ENCODE results near the gene TBL3.
A peak's percentile ranks its signal among the peaks of the same experiment; 100 is the strongest.

TBL3 gene

GRCh38 chr16:2019921-2020831 is 48.3 kb downstream of the TBL3 start:
- TF ChIP-seq FOXP2 (optimal IDR thresholded peaks at IDR 0.05; ENCODE audit: borderline replicate concordance, extremely low read depth, extremely low read length, insufficient read depth) (no peak), TAF1 (IDR thresholded peaks at IDR 0.05; ENCODE audit: borderline replicate concordance, insufficient read depth, low read length) (no peak), POLR2AphosphoS5 (IDR thresholded peaks at IDR 0.05; ENCODE audit: low read depth, low read length) (no peak), SIN3A (IDR thresholded peaks at IDR 0.05; ENCODE audit: borderline replicate concordance, insufficient read depth, low read length) (no peak), REST (IDR thresholded peaks at IDR 0.05; ENCODE audit: insufficient read depth in 1 of 2, low read depth in 2 of 2, low read length in 2 of 2) (no peak)

DNA sequence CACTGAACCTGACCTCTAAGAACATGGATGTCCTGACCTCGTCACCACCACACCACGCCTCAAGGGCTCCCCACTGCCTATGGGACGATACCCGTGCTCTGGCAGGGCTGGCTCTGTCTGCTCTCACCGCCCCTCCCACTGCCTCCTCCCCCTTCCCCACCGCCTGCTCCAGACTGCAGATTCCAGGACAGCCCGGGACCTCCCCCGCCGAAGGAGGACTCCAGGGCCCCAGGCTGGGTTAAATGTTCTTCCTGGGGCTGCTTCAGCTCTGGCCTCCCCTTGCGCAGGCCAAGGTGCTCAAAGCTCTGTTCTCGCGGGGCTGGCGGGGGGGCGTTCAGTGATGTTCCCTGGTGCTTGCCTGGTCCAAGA is 50.9 kb downstream of the TBL3 start:
- TF ChIP-seq POLR2AphosphoS5 (IDR thresholded peaks at IDR 0.05; ENCODE audit: low read depth, low read length), result no peak
- no peak for TF ChIP-seq REST (IDR thresholded peaks at IDR 0.05; ENCODE audit: insufficient read depth in 1 of 2, low read depth in 2 of 2, low read length in 2 of 2)
- TF ChIP-seq FOXP2 (optimal IDR thresholded peaks at IDR 0.05; ENCODE audit: borderline replicate concordance, extremely low read depth, extremely low read length, insufficient read depth), result no peak
- TF ChIP-seq TAF1 (IDR thresholded peaks at IDR 0.05; ENCODE audit: borderline replicate concordance, insufficient read depth, low read length), result no peak
- TF ChIP-seq SIN3A (IDR thresholded peaks at IDR 0.05; ENCODE audit: borderline replicate concordance, insufficient read depth, low read length), result no peak; the same call in 1 of the 2 replicates

DNA sequence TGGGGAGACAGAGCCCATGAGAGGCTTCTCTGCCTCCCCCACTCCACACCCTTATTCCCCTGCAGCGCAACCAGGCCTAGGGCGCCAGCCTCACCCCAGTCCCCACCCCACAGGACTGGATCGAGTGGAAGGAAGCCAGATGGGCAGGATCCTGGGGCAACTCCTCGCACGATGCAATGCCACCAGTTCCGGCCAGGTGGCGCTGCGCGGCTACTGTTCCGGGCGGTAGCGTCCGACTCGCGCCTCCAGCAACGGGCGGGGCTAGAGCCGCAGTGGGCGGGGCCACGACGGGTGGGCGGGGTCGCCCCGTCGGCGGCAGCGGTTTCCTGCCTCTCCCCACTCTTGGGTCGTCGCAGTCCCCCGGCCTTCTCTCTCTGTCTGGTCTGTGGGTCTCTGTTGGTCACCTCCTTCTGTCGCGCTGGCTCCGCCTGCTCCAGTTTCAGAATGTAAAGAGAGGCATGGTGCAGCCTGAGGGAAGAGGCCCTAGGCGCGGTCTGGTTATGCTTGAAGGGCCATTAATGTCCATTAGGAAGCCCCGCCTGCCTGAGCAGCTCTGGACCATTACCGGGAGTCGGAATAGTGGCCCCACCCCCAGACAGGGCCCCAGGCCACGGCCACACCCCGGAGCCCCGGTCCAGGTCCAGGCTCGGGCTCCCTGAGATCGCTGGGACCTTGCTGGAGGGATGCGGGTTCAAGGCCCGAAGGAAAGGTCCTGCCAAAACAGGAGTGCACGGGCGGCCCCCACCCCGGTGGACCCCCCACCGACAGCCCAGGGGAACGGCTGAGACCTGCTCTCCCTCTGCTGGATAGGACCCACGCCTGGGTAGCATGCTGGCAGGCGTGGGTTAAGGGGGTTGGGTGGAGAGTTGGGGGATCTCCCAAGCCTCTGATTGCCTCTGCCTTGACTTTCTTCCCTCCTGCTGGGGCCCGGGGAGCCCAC is 51.5 kb downstream of the TBL3 start:
- peak; percentile 76; the same call in 1 of the 2 replicates for TF ChIP-seq POLR2AphosphoS5 (IDR thresholded peaks at IDR 0.05; ENCODE audit: low read depth, low read length)
- 0 out of 2 replicates have a peak, but pooled peaks have one; percentile 50 for TF ChIP-seq TAF1 (IDR thresholded peaks at IDR 0.05; ENCODE audit: borderline replicate concordance, insufficient read depth, low read length)
- no peak for TF ChIP-seq FOXP2 (optimal IDR thresholded peaks at IDR 0.05; ENCODE audit: borderline replicate concordance, extremely low read depth, extremely low read length, insufficient read depth)
- no peak for TF ChIP-seq SIN3A (IDR thresholded peaks at IDR 0.05; ENCODE audit: borderline replicate concordance, insufficient read depth, low read length)

DNA sequence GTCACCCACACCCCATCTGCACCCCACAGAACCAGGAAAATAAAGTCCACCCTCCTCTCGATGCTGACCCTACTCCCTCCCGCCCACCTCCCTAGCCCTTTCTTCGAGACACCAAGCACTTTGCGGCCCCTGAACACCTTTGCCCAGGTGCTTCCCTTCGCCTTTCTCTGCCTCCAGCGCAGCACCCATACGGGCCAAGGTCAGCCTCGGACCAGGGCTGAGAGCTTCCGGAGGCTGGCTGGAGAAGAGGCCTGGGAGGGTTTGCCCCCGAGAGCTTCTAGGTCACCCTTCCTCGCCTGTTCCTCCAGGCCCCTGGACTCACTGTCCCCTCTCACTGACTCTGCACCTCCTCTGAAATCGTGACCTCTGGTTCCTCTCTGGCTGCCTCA is 52.2 kb downstream of the TBL3 start:
- TF ChIP-seq POLR2AphosphoS5 (IDR thresholded peaks at IDR 0.05; ENCODE audit: low read depth, low read length), result no peak

- TF ChIP-seq FOXP2 (optimal IDR thresholded peaks at IDR 0.05; ENCODE audit: borderline replicate concordance, extremely low read depth, extremely low read length, insufficient read depth) (no peak), REST (IDR thresholded peaks at IDR 0.05; ENCODE audit: insufficient read depth in 1 of 2, low read depth in 2 of 2, low read length in 2 of 2) (no peak), POLR2AphosphoS5 (IDR thresholded peaks at IDR 0.05; ENCODE audit: low read depth, low read length) (no peak), TAF1 (IDR thresholded peaks at IDR 0.05; ENCODE audit: borderline replicate concordance, insufficient read depth, low read length) (no peak)
These were observed 53.4 kb downstream of the TBL3 start for GRCh38 chr16:2025251-2025650.
